GM21825 (cell line): ENCODE measurements around the gene MRTO4.
"Not testable (repeated sequence)": the region's sequence is repeated elsewhere in the genome, so short reads cannot be mapped to it uniquely, and the experiment has no call there.

Experiments
- ATAC-seq: cut with Tn5 transposase; IDR thresholded peaks from one replicate; pipeline ENCODE4 v1.9.1; 2021; ENCODE audit warnings: mild to moderate bottlenecking, moderate library complexity; ENCODE audit not compliant: unreplicated experiment

Gene MRTO4

GRCh38 chr1:19269427-19270342 is 18.1 kb downstream of the MRTO4 start:
- not testable (repeated sequence) for ATAC-seq

- not testable (repeated sequence) for ATAC-seq
These were observed 18.7 kb downstream of the MRTO4 start for GRCh38 chr1:19270343-19270730.

GRCh38 chr1:19272064-19272463 is 20.5 kb downstream of the MRTO4 start:
- ATAC-seq: no peak

GRCh38 chr1:19273106-19273843 is 21.7 kb downstream of the MRTO4 start:
- ATAC-seq: no peak

- not testable (repeated sequence) for ATAC-seq
These were observed 22.4 kb downstream of the MRTO4 start for GRCh38 chr1:19273844-19274531.

- ATAC-seq: no peak
These were observed 23.0 kb downstream of the MRTO4 start for GRCh38 chr1:19274636-19275035.

- ATAC-seq: no peak
These were observed 32.3 kb downstream of the MRTO4 start for GRCh38 chr1:19283891-19284290.

- ATAC-seq: no peak
These were observed 33.3 kb downstream of the MRTO4 start for GRCh38 chr1:19284881-19285280.

- not testable (repeated sequence) for ATAC-seq
These were observed 33.8 kb downstream of the MRTO4 start for GRCh38 chr1:19285366-19285765.

- ATAC-seq: not testable (repeated sequence)
These were observed 34.2 kb downstream of the MRTO4 start for GRCh38 chr1:19285807-19286206.

GRCh38 chr1:19287436-19288185 is 36.0 kb downstream of the MRTO4 start:
- no peak for ATAC-seq

- not testable (repeated sequence) for ATAC-seq
These were observed 37.0 kb downstream of the MRTO4 start, which contains the start of gene AKR7A3 for GRCh38 chr1:19288324-19289241. AKR7A3 (minus strand) TSS chr1:19288770; CDS start chr1:19288709, 61 bp downstream.

- ATAC-seq: no peak
These were observed 37.6 kb downstream of the MRTO4 start for GRCh38 chr1:19289244-19289643.

- ATAC-seq: no peak
These were observed 43.0 kb downstream of the MRTO4 start for GRCh38 chr1:19294638-19295037.

GRCh38 chr1:19300211-19300610 is 48.6 kb downstream of the MRTO4 start:
- no peak for ATAC-seq

- not testable (repeated sequence) for ATAC-seq
These were observed 52.5 kb downstream of the MRTO4 start for GRCh38 chr1:19304081-19304480.

- ATAC-seq: no peak
These were observed 54.3 kb downstream of the MRTO4 start for GRCh38 chr1:19305880-19306279.

GRCh38 chr1:19306941-19307340 is 55.3 kb downstream of the MRTO4 start:
- ATAC-seq: no peak

- no peak for ATAC-seq
These were observed 56.3 kb downstream of the MRTO4 start for GRCh38 chr1:19307794-19308508.
